Midbrain (tissue), 1 donor: Measurements from ENCODE around the gene FAM81A.
"Not testable (repeated sequence)": the region's sequence is repeated elsewhere in the genome, so short reads cannot be mapped to it uniquely, and the experiment has no call there.

Source experiments
- DNase-seq: peaks from one replicate; lab custom pipeline; 2025; lab: John Stamatoyannopoulos, UW

The FAM81A gene

GRCh38 chr15:59485036-59485435 is 47.0 kb downstream of the FAM81A start:
- no peak for DNase-seq

GRCh38 chr15:59489485-59489884 is 51.5 kb downstream of the FAM81A start:
- DNase-seq: not testable (repeated sequence)

GRCh38 chr15:59491062-59491461 is 53.1 kb downstream of the FAM81A start:
- DNase-seq: peak; percentile 21

GRCh38 chr15:59492389-59493377 is 54.7 kb downstream of the FAM81A start:
- DNase-seq: peak; percentile 84

- no peak for DNase-seq
These were observed 63.6 kb downstream of the FAM81A start for GRCh38 chr15:59501597-59501996.

- DNase-seq: no peak
These were observed 77.2 kb downstream of the FAM81A start for GRCh38 chr15:59515190-59515589.

GRCh38 chr15:59516655-59517461 is 78.9 kb downstream of the FAM81A start:
- DNase-seq: peak; percentile 24

GRCh38 chr15:59519329-59519728 is 81.3 kb downstream of the FAM81A start:
- no peak for DNase-seq

GRCh38 chr15:59521443-59521842 is 83.5 kb downstream of the FAM81A start:
- DNase-seq: no peak

- no peak for DNase-seq
These were observed 85.0 kb downstream of the FAM81A start for GRCh38 chr15:59522988-59523461.

- no peak for DNase-seq
These were observed 85.7 kb downstream of the FAM81A start for GRCh38 chr15:59523702-59524101.

GRCh38 chr15:59524331-59524731 is 86.3 kb downstream of the FAM81A start:
- no peak for DNase-seq

GRCh38 chr15:59526466-59526865 is 88.5 kb downstream of the FAM81A start:
- DNase-seq: not testable (repeated sequence)

GRCh38 chr15:59528429-59528828 is 90.4 kb downstream of the FAM81A start:
- DNase-seq: no peak

- DNase-seq: peak; percentile 89
These were observed 91.0 kb downstream of the FAM81A start for GRCh38 chr15:59528961-59529402.

- no peak for DNase-seq
These were observed 93.2 kb downstream of the FAM81A start for GRCh38 chr15:59531066-59531675.

- peak; percentile 9 for DNase-seq
These were observed 94.9 kb downstream of the FAM81A start for GRCh38 chr15:59532770-59533379.

- no peak for DNase-seq
These were observed 98.6 kb downstream of the FAM81A start for GRCh38 chr15:59536553-59536952.

- DNase-seq: no peak
These were observed 99.4 kb downstream of the FAM81A start for GRCh38 chr15:59537403-59537802.

GRCh38 chr15:59538494-59538893 is 100.5 kb downstream of the FAM81A start:
- DNase-seq: no peak

GRCh38 chr15:59539799-59540198 is 101.8 kb downstream of the FAM81A start:
- DNase-seq: no peak

GRCh38 chr15:59540654-59541053 is 102.7 kb downstream of the FAM81A start:
- DNase-seq: no peak
